NCI-H1417 (cell line): Measurements from ENCODE around the gene DLX1.
"Not testable (repeated sequence)": the region's sequence is repeated elsewhere in the genome, so short reads cannot be mapped to it uniquely, and the experiment has no call there.

Experiments used
- DNase-seq, 3 experiments: peaks; one replicate each; lab custom pipeline; 2025; lab: John Stamatoyannopoulos, UW

Gene DLX1

DNA sequence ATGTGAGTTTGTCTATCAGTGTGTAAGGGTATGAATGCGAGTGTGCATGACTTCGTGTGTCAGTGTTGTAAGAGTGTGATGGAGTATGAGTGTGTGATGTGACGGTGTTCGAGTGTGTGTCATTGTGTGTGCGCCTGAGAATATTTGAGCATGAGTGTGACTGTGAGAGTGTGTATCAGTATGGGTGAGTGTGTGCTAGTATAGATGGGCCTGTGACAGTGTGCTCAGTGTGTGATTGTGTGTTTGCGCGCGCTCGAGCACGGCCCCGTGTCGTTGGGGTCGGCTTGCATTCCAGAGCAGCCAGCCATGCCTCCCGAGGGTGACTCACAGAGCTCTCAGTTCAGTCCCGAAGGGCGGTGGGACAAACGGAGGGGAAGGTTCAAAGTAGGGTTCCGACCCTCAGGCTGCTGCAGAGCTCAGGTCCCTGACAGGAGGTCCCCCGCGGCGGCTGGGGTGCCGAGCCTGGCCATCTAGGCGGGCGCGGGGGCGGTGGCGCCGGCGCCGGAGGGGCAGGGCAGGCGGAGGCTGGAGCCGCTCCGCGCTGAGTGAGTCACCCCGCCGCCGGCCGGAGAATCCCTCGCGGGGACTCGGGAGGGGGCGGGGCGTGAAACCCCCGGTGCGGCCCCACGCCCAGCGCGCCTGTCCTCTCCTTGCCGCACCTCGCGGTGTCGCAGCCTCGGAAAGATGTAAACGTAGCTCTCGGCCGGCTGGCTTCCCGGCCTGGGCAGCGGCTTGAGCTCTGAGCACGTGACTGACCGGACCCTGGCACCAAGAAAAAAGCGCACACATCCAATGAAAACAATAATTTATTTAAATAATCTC lies 13.6 kb downstream of the DLX1 start:
- DNase-seq, result no peak

DNA sequence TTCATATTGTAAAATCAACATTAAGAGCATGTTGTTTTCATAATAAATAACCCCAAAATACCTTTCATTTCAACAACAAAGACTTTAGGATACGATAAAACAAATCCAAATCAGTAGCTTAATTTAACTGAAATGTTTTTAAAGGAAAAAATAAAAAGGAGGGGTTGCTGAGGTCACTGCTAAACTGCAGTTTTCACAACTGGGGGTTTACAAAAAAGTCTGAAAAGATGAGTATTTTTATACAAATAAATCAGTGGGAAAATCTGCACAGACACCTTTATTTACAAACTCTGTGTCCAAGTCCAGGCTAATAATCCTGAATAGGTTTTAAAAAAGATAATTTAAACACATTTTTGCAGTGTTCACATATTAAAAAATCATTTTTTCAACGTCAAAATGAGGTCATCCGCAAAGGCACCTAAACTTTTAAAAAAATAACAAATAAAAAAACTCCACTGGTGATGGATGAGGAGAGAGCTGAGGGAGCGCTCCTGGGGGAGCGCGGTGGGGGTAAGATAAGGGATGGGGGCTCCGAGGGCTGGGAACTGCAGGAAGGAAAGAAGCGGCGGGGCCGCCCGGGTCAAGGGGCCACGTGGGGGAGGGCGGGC lies 14.3 kb downstream of the DLX1 start:
- no peak for DNase-seq

DNA sequence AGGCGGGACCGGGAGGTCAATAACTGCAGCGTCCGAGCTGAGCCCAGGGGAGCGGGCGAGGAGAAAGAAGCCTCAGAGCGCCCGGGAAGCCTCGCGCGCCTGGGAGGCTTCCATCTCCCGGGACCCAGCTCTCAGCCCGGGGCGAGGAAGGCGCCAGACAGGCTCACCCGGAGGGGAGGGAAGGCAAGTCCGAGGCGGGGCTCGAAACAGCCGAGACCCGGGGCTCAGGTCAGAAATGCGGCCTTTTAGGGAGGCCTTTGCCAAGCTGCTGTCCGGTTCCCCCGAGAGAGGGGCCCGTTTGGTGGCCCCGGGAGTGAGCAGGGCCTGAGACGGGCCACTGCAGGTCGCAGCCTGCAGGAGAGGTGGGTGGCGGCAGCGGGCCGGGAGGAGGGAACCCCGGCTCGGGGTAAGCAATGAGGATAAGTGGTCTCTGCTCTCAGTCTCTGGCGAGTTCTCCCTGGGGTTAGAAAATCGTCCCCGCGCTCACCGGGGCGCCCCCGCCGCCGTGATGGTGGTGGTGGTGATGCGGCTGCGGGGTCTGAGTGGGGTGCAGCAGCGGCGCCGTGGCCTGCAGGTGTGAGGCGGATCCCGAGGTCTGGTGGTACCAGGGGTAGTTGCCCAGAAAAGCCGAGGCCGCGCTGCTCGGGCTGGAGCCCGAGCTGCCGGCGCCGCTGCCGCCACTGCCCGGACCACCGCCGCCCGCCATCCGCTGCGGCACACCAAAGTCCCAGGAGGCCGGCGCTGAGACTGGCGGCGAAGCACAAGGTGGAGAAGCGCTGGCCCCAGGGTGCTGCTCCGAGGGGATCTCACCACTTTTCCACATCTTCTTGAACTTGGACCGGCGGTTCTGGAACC lies 15.0 kb downstream of the DLX1 start:
- DNase-seq, result no peak

DNA sequence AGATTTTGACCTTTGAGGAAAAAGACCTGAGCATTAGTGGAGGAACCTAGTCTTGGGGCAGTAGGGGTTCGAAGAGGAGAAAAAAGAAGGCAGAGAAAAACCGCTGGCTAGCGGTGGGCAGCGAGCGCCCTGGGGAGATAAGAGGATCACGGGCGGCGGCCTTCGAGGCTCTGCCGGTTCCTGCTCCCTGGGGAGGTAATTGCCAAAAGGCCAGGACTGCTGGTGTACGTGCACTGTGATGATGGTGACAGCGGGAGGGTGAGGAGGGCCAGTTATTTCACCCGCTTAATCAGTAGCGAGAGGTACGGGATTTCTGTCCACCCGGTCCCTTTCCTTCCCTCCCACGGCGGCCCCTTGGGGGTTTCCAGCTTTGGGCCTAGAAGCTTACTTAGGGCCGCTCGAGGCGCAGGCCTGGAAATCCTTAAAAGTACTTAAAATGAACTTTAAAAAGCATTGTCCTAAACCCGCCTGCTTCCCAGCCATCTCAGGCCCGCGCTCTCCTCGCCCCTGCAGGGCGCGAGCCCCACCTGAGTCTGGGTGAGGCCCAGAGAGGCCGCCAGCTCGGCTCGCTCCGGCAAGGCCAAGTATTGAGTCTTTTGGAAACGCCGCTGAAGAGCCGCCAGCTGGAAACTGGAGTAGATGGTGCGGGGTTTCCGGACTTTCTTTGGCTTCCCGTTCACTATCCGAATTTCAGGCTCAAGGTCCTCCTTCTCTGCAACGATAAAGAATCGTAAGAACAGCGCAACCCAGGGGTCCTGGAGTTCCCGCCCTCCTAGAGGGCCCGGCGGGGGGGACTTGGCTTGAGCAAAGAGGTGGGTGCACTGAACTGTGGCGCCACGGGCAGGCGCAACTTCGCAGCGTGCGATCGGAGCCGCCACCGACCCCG lies 15.9 kb downstream of the DLX1 start:
- no peak for DNase-seq

DNA sequence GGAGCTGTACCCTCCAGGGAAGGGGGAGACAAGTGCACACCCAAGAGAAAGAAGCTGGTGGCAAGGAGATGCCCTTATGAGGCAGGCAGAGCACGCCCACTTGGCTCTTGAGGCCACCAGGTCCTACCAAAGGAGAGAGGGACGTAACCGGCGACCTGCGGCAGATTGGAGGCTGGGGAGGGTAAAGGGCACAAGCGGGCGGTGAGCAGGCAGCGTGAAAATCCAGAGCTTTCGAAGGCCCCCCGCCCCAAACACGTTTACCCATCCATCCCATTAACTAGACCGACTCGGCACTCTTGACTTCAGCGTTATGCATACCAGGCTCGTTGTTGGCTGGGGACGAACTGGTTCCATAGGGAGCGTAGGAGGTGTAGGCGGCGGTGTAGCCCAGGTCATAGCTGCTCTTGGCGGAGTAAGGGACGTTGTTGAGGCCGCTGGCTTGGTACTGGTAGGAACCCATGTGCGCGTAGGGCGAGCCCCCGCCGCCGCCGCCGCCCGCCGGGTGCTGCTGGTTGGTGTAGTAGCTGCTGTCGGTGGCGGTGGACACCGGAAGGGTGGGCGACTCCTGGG lies 16.6 kb downstream of the DLX1 start:
- no peak for DNase-seq

DNA sequence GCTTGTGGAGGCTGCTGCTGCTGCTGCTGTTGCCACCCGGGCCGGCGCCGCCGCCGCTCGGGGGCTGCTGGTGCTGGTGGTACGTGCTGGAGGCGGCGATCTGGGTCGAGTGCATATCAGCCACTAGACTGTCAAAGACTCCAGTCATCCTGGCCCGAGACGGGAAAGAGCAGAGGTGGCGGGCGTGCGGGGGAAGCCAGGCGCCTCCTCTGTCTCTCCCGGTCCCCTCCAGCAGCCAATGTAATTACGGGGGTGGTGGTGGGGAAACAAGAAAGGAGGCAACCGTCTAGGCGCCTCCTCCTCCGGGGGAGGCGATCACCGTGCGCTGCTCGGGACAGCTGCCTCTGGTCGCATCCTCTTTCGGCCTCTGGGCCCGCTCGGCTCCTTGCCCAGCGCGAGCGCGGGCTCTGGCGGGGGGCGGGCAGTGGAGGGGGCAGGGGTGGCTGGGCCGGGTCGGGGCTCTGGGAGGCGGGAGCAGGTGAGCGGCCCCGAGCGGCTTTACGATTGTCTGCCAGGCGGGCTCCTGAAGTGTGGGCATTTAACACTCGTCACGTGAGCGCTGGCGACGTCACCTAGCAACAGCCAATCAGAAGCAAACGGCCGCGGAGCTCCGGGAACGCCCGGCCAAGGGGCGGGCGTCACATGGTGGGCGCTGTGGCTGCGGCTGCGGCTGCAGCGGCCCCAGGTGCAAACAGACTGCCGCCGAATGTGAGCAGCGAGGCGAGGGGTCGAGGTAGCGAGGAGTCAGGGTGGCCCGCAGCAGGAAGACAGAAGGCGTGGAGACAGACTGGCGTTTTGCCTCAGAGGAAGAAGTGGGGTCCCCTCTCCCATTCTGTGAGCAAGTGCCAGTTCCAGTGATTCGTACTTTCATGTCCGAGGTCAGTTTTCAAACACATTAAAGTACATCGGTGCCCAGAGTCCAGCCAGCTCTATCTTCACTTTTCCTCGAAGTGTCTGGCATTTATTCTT lies 17.4 kb downstream of the DLX1 start, which contains the start of gene DLX2:
Gene DLX2 (minus strand): TSS at position 510 of the 969 bp plus-strand sequence. CDS start 362 bp downstream, at position 148.
- peak; percentile 77 to 91 (median 87) for DNase-seq

DNA sequence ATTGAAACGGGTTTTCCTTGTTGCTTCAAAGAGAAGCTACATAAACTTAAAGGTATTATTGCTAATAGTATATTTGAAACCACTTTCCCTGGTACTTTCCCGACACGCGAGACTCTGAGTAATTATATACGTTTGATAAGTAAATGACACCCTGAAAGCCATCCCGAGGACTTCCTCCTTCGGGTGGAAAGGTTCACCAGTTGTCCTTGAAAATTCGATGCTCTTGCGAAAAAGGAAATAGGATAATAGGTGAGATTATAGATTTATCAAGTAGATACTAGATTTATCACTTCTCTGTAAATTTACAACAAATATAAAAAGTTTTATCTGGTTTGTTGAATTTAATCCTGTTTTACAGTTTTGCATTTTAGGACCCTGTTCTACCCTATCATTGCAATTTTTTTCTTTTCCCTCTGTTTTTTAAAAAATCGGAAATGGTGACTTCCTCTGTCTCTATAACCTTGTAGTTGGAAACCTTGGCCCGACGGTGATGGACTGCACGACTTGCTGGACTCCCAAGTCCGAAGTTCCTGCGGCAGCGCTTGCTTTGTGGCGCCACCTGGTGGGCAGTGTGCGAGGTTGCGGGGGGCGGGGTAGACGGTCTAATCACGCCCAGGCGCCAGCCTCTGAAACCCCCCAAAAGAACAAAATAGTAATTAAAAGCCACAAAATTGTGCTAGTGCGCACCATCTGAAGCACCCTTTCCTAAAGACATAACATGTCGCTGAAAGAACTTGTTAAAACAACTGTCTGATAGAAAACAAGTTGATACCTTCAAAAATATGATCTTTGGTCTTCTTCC lies 18.4 kb downstream of the DLX1 start:
- peak in 2 of 3 experiments; percentile 76 to 79 for DNase-seq

DNA sequence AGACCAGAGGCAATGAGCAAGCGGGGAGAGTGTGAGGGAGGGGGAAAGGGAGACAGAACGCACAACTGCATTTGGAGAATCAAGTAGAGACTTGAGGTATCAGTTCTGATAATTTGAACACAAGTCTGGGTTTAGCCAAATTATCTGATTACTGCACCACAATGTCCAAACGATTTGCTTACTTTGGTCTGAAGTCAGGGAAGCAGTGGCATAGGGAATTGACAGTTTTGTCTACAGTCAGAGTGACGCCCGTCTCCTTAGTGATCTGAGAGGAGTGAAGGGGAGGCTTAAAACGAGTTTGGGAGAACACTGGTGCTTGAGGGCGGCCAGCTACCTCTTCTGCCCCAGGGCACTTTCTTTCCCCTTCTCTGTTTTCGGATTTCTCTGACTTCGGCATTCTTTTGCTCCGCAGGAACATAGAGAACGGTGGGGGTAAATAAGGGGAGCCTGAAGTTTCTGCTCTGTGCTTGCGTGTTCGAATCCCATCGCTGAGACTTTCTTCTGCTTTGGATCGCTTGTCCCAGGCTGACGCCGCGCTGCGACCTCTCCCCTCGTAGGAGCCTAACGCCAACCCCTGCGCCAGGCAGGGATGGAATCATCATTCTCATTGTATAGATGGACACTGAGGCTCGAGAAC lies 20.3 kb downstream of the DLX1 start:
- DNase-seq, result no peak

DNA sequence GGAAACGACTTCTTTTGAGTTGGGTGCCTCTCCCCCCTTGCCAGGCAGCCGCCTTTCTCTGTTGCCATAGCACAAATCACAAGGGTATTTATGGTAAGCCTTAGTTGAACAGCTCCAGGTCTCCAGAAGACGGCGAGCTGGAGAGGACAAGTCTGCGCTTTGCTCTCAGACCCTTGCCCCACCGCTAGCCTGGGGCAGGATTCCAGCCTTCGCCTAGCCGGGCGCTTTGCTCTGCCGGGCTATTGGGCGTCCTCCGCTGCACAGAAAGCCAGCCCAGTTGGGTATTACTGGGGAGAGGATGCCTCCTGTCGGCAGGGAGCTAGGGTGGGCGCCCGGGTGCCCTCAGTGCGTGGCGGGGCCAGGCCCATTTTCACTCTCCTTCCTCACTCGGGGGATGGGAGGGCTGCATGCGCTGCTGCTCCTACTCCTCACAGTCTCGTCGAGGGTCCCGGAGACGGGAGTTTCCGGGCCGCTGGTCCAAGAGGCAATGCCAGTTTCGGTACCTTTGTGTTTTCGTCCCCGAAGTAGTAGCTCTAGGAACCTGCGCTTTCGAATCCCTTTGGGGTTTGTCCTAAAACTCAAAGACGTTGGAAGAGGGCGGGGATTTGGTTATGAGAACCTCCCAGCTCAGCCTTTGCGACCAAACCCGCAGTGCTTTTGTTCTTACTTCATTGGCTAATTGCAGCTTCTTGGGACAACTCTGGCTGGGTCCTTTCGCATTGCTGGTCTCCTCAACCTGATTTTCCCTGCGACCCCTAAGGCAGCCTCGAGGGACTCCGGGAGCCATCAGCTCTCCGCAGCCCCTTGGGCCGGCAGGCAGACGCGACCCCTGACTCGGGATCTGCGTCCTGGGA lies 21.0 kb downstream of the DLX1 start:
- peak in 1 of 3 experiments; percentile 4 for DNase-seq

DNA sequence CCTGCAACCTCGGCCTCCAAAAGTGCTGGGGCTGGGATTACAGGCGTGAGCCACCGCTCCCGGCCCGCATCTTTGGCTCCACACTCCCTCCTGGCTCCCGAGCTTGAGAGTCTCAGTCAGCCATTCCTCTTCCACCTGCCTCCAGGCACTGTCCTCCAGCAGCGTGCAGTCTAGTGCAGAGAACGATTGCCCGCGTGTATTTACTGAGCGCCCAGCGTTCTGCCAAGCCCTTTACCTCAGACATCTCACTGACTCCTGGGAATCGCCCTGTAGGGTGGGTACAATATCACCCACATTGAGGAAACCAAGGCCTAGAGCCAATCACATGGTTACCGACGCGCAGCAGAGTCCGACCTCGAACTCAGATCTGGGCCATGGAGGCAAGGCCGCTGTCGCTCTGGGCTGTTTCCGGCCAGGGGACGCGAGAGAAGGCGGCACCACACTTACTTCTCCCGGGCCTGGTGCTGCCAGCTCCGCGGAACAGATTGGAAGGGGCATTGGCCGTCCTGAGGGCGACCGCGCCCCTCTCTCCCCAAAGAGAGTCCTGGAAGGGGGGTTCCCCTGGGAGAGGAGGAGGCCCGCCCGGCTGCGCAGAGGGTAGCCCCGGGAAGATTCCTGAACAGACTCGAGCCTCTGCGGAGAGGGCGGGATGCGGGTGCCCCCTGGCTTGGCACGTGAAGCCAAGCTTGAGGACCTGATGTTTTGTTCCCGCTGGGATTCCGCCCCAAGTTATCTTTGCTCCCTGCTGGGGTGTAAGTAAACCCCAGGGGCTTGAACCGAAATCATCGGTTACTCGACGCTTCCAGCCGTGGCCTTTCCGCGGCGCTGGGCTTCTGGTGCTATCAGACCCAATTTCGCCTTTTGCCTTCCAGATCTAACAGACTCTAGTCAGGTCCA lies 22.6 kb downstream of the DLX1 start:
- DNase-seq, result no peak

DNA sequence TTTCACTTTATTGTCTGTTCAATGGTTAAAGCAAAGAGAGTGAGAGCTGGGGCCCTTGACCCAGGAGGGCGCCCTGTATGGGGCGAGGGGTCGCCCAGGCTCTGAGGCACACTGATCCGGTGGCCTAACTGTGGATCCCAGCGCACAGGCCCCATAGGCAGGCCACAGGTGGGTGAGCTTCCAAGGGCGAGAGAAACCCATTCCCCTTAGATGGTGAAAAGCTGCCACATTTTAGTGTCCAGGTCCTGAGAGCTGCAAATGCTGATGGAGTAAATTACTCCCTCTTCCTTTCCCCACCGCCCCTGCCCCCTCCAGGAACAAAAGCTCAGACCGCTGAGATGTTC lies 23.3 kb downstream of the DLX1 start:
- no peak for DNase-seq

DNA sequence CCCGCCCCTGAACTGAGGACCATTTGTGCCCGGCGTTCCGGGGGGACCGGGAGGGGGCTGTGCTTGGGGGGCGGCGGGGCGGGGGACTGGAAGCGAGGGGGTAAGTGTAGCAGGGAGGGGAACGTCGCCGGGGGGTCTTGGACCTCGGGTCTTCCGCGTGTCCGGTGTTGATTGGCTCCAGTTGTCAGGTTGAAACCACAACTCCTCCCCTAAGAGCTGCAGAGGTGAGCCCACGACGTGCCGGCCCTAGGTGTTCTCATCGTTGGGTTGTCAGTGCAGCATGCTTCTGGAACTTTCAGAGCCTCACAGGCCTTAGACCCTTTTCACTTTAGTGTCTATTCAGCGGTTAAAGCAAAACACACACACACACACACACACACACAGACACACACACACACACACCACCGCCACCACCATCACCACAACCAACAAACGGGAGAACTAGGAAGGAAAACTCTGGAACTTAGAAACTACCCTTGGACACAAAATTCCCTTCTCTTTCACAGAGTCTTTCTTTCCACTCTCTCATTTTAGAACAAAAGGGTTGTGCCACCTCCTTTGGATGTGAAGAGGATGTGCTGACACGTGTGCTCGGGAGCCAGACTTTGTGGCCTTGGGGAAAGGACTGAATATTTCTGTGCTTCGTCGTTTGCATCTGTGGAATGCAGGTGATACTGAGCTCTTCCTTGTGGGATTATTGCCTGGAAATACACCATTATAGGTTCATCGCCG lies 24.1 kb downstream of the DLX1 start:
- DNase-seq, result no peak

DNA sequence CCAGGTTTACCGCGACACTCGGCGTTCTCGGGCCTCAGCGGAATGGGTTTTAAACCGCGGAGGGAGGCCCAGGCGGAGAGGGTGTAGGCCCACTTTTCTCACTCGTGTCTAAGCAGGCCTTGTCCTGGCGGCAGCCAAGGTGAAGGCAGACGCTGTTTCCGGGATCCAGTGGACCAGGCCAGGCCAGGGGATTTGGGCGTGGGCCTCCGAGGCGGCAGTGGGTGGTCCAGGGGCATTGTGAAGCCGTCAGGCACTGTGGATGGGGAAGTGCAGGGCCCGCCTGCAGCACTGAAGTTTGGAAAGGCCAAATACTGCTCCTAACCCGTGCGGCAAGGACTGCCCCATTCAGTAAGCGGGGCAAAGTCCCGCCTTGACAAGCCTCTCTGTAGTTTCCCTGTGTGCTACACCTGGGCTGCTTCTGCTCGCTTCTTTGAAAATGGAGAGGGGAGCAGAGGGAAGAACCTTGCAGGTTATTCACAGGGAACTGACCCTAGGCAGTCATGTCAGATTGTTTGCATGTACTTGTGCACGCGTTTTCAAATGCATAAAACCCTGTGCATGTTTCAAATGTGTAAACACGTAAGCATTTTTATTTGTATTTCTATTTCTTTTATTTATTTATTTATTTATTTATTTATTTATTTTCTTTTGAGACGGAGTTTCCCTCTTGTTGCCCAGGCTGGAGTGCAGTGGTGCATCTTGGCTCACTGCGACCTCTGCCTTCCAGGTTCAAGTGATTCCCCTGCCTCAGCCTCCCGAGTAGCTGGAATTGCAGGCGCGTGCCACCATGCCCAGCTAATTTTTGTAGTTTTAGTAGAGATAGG lies 24.9 kb downstream of the DLX1 start:
- no peak for DNase-seq

DNA sequence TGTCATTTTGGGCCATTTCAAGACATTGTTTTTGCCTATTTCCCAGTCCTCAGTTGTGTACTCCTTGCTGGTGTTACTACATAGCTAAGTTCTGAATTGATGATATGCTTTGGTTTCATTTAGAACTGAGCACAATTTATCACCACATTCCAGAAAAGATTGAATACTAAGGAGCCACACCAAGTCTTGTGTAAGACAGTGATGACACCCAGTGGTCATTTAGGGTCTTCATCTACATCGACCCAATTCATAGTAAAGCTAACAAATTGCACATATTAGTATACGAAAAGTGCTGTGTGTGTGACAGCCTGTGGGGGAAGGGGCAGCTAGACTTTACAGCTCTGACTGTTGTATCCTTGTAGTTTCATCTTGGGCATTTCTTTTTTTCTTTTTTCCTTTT lies 28.3 kb downstream of the DLX1 start:
- DNase-seq, result peak in 1 of 3 experiments; percentile 12

DNA sequence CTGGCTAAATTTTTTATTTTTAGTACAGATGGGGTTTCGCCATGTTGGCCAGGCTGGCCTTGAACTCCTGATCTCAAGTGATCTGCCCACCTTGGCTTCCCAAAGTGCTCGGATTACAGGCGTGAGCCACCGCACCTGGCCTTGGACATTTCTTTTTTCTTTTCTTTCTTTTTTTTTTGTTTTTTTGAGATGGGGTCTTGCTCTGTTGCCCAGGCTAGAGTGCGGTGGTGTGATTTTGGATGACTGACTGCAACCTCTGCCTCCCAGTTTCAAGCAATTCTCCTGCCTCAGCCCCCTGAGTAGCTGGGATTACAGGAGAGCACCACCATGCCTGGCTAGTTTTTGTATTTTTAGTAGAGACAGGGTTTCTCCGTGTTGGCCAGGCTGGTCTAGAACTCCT lies 28.9 kb downstream of the DLX1 start:
- not testable (repeated sequence) for DNase-seq
